GM12872 (cell line): Measurements from ENCODE around the gene PRPF4.

Experiments
- CTCF ChIP-seq: IDR thresholded peaks from 3 replicates; pipeline ENCODE4 v1.5.1; 2011; ENCODE audit warnings: low read depth, mild to moderate bottlenecking, low read length, moderate library complexity; ENCODE audit not compliant: insufficient read depth

Gene PRPF4

DNA sequence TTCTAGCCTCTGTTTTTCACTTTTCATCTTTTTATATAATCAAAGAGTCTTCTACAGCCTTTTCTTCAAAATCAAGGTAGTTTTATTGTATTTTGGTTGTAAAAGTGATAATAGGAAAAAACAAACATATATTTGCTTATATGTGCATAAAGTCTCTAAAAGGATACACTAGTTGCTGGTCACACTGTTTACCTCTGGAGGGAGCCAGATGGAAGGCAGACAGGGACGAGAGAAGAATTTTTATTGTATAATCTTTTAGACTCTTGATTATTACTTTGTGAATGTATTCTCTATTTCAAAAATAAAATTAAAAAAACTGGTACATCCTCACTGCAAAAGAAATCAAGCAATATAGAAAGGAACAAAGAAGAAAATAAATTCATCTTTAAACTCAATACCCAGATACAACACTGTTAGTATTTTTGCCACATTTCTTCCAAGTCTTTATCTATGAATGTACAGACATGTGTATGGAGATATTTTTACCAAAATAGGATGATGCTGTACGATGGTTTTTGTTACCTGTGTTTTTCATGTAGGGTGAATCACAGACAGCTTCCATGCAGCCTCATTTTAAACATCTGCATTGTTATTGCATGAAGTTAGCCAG is 33.9 kb downstream of the PRPF4 start:
- TF ChIP-seq CTCF = peak; percentile 55

GRCh38 chr9:113310538-113310937 is 35.1 kb downstream of the PRPF4 start:
- TF ChIP-seq CTCF = no peak

GRCh38 chr9:113311961-113312360 is 36.5 kb downstream of the PRPF4 start:
- TF ChIP-seq CTCF = no peak

DNA sequence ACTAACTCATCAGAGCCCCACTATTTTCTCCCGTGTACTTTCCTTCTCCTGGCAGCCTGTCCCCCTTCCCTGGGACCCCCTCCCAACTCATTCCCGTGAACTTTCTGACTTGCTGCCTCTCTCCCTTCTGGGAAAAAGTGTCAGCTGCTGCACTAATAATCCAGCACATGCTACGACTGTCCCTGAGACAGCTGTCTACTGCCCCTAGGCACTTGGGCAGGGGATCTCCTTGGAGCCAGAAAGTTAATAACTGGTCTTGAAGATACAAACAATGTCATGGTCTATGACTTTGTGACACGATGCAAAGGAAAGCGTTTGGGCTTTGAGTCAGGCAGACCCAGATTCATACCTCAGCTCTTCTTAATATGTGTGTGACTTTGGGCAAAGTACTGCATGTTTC is 37.8 kb downstream of the PRPF4 start:
- TF ChIP-seq CTCF = no peak

DNA sequence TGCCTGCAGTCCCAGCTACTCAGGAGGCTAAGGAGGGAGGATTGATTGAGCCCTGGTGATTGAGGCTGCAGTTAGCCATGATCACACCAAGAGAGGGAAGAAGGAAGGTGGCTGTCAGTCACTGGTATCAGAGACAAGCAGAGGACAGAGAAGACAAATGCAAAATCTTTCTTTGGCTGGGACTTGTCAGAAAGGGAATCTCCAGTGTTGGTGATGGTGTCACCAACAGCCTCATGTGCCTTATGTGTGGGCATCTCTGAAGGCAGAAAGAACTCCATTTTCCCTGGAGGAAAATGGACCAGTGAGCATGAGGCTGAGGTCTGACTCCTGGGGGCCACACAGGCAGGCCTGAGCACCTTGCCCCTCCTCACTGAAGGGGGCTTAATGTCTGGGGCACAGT is 39.8 kb downstream of the PRPF4 start:
- no peak for TF ChIP-seq CTCF

DNA sequence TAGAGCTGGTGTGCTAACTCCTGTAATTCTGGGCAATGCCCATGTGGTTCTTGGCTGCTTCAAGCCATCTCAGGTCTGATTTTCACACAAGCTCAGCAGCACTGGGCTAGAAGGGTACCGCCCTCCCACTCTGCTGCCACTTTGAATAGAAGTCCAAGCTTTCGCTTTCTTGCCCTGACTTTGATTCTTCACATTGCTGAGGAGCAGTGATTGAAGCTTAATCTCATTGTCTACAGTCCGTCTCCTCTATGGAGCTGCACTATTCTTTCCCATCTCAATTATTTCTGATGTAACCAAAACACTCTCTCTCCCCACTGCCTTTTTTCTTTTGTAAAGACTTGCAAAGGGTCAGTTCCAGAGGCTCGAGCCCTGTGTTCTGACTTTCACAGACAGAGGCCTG is 40.6 kb downstream of the PRPF4 start:
- TF ChIP-seq CTCF = no peak

DNA sequence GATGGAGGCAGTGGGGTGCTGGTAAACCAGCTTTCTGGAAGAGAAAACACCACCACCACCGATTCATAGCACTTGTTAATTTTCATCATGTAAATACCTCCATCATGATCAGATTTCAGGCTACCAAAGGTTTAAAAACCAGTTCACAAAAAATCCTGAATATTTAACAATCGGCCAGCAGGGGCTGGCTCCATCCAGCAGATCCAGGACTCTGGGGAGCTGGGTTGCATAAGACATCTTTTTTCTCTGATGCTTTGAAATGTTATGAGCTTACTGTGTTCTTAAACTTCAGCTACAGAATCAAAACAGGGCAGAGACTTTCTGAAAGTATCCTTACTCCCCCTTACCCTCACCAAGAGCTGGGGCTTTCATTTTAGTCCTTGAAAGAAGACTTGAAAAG is 42.3 kb downstream of the PRPF4 start:
- no peak for TF ChIP-seq CTCF
